ENCODE measurements around the gene ZNF195.
"Not testable (repeated sequence)": the region's sequence is repeated elsewhere in the genome, so short reads cannot be mapped to it uniquely, and the experiment has no call there.

Gene ZNF195

DNA sequence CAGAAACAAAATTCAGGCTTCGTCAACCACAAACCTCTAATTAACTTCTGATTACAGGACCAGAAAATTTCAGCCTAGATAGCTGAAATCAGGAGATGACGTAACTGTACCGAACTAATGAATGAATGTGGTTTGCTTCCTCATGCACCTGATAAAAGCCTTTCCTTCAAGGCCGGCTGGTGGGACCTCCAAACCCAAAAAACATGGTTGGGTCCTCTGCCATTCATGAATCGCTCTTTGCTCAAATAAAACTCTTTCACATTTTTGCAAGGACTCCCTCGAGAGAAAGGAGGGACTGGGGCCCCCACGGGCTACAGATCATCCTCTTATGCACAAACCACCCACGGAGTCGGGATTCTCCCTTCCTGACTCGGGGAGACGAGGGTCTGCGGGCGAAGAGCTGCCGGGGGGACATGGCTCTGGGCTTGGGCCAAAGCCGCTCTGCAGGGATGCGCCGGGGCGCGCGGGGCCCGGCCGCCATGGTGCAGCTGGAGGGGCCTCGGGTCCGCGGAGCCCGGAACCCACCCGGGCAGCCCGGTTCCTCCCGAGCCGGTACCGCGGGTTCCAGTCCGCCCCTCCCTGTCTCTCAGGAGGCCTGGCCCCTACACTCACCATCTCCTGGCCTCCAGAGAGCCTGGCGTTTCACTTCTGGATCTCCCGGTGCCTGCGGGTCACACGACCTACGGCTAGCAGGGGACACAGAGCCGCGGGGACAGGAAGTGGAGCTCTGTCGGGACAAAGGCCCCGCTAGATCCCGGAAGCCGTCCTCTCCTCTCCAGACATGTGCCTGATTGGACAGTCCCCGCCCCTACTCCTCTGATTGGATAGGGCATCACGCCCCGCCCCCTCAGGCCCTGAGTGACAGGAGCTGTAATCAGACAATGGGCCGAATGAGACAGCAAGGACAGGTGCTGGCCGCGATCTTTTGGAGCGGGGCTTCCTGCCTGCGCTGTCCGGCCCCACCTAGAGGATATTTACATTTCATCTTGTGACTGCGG lies at the start of gene ZNF195:
Gene ZNF195 (minus strand): TSS at position 721 of the 998 bp plus-strand sequence. CDS start 106 bp downstream, at position 615.
- peak; percentile 97 to 98 for DNase-seq (ENCODE audit: low read depth in 2 of 2)

- DNase-seq (ENCODE audit: low read depth in 2 of 2): not testable (repeated sequence)
Observed at GRCh38 chr11:3428076-3428475, 49.1 kb upstream of the ZNF195 start.

DNA sequence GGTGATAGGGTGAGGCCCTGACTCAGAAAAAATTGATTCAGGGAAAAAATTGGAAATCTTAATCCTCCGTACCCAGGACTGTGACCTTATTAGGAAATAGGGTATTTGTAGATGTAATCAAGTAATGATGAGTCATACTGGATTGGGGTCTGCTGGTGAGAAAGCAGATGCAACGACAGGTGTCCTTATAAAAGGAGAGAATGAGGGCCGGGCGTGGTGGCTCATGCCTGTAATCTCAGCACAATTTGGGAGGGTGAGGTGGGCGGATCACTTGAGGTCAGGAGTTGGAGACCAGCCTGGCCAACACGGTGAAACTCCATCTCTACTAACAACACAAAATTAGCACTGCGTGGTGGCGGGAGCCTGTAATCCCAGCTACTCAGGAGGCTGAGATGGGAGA lies 47.6 kb upstream of the ZNF195 start:
- DNase-seq (ENCODE audit: low read depth in 2 of 2): not testable (repeated sequence)

- DNase-seq (ENCODE audit: low read depth in 2 of 2): not testable (repeated sequence)
Observed at GRCh38 chr11:3423928-3424327, 45.0 kb upstream of the ZNF195 start.

- DNase-seq (ENCODE audit: low read depth in 2 of 2): not testable (repeated sequence)
Observed at GRCh38 chr11:3423138-3423731, 44.3 kb upstream of the ZNF195 start.

- DNase-seq (ENCODE audit: low read depth in 2 of 2): peak; percentile 96 to 99
Observed at GRCh38 chr11:3422380-3423137, 43.6 kb upstream of the ZNF195 start.

DNA sequence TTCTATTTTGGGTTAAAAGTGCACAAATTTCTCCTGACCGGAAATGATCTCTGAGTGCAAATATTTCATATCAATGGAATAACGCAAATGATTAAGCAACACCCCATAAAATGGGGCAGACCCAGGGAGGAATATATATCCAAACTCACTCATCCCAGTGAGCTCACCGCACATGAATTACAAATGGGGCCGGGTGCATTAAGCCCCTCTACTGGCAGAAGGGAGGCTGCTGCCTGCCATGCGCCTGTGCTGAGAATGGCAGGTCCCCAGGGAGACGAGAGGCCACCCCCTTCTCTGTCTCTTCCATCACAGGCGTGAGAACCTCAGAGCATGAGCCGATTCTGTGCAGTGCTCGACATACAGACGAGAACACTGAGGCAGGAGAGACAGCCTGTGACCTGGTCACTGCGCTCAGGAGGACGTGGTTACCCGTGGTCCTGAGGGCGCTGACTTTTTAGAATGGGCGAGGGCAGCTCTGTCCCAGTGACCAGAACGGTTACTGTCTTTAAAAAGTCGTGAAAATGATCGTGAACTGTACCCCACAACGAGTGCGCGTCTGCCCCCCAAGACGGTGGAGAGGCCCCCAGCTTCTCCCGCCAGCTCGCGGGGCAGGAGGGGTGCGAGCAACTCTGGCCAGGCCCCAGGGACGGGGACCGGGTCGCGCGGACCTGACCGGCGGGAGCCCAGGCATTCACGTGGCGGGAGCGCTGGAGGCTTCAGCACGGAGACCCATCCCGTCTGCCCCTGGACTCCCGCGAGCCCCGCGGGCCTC lies 42.8 kb upstream of the ZNF195 start:
- not testable (repeated sequence) for DNase-seq (ENCODE audit: low read depth in 2 of 2)

- DNase-seq (ENCODE audit: low read depth in 2 of 2): not testable (repeated sequence)
Observed at GRCh38 chr11:3420281-3421042, 41.5 kb upstream of the ZNF195 start.

DNA sequence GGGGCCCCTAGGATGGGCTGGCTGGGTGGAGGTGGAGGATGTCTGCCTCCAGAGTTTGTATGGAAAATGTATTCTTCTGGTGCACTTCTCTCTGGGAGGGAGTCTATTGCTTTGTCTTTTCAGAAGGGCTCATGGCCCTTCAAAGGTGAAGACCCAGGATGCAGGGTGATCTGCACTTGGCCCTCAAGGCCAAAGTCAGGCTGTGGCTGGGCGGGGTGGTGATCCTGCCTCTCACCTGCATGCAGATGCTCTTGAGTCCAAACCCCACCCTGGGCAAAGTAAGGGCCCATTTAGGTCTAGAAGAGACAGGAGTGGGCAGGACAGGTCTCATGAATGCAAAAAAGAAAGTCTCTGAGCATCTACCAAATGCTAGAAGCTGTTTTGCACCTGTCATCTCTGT lies 40.5 kb upstream of the ZNF195 start:
- DNase-seq (ENCODE audit: low read depth in 2 of 2): not testable (repeated sequence)

DNA sequence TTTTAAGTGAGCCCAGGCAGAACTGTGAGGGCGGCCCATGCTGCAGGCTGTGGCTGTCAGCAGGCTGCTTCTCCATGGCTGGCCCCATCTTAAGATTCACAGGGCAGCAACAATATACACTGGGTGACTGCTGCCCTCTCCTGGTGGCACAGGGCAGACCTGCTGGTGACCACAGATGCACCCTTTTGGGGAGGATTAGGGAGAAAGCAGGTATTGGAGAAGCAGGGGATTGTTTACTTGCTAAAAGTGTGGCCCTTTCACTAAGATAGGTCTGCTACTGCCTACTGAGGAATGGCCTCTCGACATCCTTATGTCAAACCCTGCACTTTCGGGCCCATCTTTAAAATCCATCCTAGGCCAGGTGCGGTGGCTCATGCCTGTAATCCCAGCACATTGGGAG lies 38.1 kb upstream of the ZNF195 start:
- peak; percentile 34 to 45 for DNase-seq (ENCODE audit: low read depth in 2 of 2)

DNA sequence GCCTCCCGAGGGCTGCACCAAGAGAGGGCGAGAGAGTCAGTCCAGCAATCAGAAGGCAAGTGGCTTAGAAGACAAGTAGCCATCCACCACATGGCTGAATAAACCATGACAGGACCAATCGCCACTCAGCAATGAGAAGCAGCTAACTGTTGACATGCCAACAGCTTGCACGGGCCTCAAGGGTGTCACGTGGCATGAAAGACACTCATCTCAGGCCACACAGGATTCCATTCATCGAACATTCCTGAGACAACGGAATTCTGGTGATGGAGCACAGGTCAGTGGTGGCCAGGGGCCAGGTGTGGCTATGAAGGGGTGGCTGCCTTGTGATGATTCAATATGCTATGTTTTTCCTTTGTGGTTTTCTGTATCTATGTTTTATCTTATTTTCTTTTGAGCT lies 36.4 kb upstream of the ZNF195 start:
- DNase-seq (ENCODE audit: low read depth in 2 of 2): not testable (repeated sequence)

DNA sequence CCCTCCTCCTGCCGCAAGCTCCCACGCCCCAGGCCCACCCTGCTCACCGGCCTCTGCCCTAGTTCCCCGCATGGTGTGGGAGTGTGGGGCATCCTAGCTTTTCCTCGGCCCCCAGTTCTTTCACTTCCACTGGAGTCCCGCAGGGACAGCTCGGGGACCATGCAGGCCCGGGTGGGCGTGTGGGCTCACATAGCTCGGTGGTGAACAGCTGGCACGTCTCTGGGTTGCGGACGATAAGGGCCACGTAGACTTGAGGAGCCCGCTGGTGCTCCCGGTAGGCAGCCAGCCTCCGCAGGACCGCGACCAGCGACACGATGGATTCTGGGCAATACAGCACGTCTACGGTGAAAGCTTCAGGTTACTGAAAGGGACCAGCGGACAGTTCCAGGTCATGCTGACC lies 34.7 kb upstream of the ZNF195 start:
- DNase-seq (ENCODE audit: low read depth in 2 of 2): not testable (repeated sequence)

- DNase-seq (ENCODE audit: low read depth in 2 of 2): no peak
Observed at GRCh38 chr11:3412837-3413236, 33.9 kb upstream of the ZNF195 start.

- peak; percentile 59 to 72 for DNase-seq (ENCODE audit: low read depth in 2 of 2)
Observed at GRCh38 chr11:3408722-3409121, 29.8 kb upstream of the ZNF195 start.

DNA sequence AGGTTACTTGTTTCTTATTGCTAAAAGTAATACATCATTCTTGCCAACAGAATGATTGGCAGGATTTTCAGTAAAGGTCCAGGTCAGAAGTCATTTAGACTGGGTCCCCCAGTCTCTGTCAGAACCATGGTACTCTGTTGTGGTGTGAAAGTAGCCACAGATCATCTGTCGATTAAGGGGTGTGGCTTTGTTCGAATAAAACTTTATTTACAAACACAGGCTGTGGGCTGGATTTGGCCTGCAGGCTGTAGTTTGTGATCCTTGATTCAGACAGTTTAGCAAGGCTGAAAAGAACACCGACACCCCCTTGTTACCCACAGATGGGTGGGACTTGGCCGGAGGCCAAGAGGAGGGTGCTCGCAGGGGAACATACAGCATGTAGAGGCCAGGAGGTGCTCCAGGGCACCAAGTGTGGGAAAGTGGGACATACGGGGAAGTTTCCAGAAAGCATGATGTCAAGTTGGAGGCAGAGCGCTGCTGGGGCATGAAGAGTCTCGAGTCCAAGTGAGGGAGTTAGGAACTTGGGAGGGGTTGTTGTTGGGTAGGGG lies 29.2 kb upstream of the ZNF195 start:
- not testable (repeated sequence) for DNase-seq (ENCODE audit: low read depth in 2 of 2)

DNA sequence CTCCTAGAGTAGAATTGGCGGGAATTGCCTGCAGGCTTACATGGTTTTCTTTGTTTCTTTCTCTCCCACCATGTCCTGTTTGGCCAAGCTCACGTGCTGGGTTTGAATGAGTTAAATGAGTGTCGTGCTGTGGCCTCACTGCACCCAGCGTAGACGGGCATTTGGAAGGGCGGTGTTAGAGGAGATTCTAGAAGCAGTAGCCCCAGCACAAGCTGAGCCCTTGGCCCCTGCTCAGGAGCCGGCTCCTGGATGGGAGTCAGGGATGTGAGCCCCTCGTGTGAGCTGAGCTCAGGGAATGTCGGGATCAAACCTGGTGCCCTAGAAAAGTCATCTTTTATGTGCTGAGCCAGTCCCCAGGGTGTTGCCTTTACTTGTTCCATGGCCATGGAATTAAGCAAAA lies 28.0 kb upstream of the ZNF195 start:
- DNase-seq (ENCODE audit: low read depth in 2 of 2): not testable (repeated sequence)

GRCh38 chr11:3406223-3406875 lies 27.4 kb upstream of the ZNF195 start:
- DNase-seq (ENCODE audit: low read depth in 2 of 2): not testable (repeated sequence)

GRCh38 chr11:3404076-3404925 lies 25.4 kb upstream of the ZNF195 start:
- not testable (repeated sequence) for DNase-seq (ENCODE audit: low read depth in 2 of 2)

DNA sequence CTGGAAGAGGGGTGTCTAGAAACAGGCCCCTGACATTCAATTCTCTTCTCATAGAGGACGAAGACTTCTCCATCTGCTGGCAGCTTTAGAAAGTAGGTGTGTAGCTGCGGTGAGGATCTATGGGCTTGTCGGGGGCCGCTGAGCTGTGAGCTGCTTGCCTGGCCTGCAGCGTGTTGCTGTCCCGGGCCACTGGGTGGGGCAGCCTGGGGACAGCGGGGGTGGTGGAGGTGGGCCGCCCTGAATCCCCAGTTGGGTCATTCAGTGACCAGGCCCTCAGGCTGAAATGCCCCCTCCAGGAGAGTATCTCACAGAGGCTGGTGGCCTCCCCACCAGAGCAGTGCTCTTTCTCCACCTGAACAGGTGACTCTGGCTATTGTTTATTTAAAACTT lies 23.9 kb upstream of the ZNF195 start:
- not testable (repeated sequence) for DNase-seq (ENCODE audit: low read depth in 2 of 2)

All from stimulated activated CD4-positive, alpha-beta T cell treated with anti-CD3 and anti-CD28 coated beads, Interleukin-15, amount 100 ng/mL, for 48 hours (primary cell).